Neural crest cell (in vitro differentiated cells): ENCODE measurements around the gene UNC13C. TPM values are rescaled to one million over a fixed set of nuclear protein-coding genes. Genes with fewer than 3 reads are reported as not detected.

Experiments
- DNase-seq: peaks from one replicate; pipeline ENCODE4 v3.0.0; 2021; ENCODE audit warnings: low read depth, mixed read lengths, low spot score
- H3K27ac Mint-ChIP-seq: one replicate; pipeline ENCODE4 v1.8.0; 2021; ENCODE audit warnings: mild to moderate bottlenecking, mixed read lengths; ENCODE audit not compliant: unreplicated experiment
- H3K27me3 Mint-ChIP-seq: 2 replicates; pipeline ENCODE4 v1.8.0; 2021; ENCODE audit warnings: low read depth, mild to moderate bottlenecking, mixed read lengths
- H3K36me3 Mint-ChIP-seq: 2 replicates; pipeline ENCODE4 v1.8.0; 2021; ENCODE audit warnings: low read depth, mild to moderate bottlenecking, mixed read lengths
- H3K4me1 Mint-ChIP-seq: 2 replicates; pipeline ENCODE4 v1.8.0; 2021; ENCODE audit warnings: mixed read lengths
- H3K4me3 Mint-ChIP-seq: one replicate; pipeline ENCODE4 v1.8.0; 2021; ENCODE audit warnings: mild to moderate bottlenecking, mixed read lengths
- H3K9me3 Mint-ChIP-seq: 2 replicates; pipeline ENCODE4 v1.8.0; 2021; ENCODE audit warnings: mixed read lengths
- total RNA-seq: library from RNA; stranded (reverse); gene quantifications from 2 replicates; pipeline ENCODE4 v1.2.1, GENCODE V29; 2021
- TF ChIP-seq, protein P1 (sequence below): fragments of 200-600 bp; sonication (generic); conservative IDR thresholded peaks from 2 replicates; pipeline ENCODE4 v1.5.0; 2021; ENCODE audit warnings: antibody characterized with exemption, mild to moderate bottlenecking

UNC13C gene
- total RNA-seq, 1 donor from 2014 or later: 1.5 TPM

DNA sequence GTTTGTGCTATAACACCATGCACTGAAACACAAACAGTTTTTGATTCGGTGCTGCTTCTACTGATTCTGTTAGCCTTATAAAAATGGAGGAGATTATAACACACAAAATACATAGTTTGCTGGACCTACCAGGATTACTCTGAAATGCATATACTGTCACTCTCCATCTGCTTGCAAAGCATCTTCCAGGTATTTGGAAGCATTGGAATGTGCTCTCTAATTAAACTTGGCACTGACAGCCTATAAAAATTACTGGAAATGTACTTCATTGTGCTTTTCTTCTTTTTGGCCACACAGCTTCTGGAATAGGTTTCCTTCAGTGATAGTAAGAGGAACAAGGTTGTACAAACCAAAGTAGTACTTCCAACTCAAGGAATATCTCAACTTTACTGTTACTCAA lies 376.1 kb downstream of the UNC13C start:
- no peak overlapping the region for H3K4me3 Mint-ChIP-seq
- H3K36me3 Mint-ChIP-seq: peaks cover 3% of the 10 kb centered on the region
- no peak for DNase-seq
- no peaks in the 10 kb centered on the region for H3K4me1 Mint-ChIP-seq
- no peak overlapping the region for H3K27ac Mint-ChIP-seq
- H3K9me3 Mint-ChIP-seq: peaks cover 13% of the 10 kb centered on the region
- TF ChIP-seq, protein P1, sequence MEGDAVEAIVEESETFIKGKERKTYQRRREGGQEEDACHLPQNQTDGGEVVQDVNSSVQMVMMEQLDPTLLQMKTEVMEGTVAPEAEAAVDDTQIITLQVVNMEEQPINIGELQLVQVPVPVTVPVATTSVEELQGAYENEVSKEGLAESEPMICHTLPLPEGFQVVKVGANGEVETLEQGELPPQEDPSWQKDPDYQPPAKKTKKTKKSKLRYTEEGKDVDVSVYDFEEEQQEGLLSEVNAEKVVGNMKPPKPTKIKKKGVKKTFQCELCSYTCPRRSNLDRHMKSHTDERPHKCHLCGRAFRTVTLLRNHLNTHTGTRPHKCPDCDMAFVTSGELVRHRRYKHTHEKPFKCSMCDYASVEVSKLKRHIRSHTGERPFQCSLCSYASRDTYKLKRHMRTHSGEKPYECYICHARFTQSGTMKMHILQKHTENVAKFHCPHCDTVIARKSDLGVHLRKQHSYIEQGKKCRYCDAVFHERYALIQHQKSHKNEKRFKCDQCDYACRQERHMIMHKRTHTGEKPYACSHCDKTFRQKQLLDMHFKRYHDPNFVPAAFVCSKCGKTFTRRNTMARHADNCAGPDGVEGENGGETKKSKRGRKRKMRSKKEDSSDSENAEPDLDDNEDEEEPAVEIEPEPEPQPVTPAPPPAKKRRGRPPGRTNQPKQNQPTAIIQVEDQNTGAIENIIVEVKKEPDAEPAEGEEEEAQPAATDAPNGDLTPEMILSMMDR: no peak
- H3K27me3 Mint-ChIP-seq: no peaks in the 10 kb centered on the region

DNA sequence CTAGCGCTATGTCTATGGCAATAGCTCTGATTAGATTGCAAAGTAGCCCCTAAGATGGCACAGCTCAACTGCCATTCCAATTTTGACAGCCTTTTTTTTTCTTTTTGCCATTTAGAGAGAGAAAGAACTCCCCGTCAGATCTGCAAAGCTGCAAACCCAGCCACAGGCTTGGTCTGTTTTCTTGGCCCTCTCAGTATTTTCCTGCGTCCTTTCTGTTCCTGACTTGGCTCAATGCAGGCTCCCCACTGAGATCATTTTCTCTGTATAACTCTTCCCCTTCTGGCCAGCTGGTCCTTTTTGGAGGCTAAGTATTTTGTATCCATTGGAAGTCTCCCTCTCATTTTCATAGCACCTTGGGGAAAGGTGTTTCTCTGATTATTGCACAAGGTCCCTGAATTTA lies 386.7 kb downstream of the UNC13C start:
- peaks cover 4% of the 10 kb centered on the region for H3K36me3 Mint-ChIP-seq
- TF ChIP-seq, protein P1: no peak
- no peaks in the 10 kb centered on the region for H3K27me3 Mint-ChIP-seq
- H3K27ac Mint-ChIP-seq: no peak overlapping the region
- no peak overlapping the region for H3K4me3 Mint-ChIP-seq
- DNase-seq: no peak
- no peaks in the 10 kb centered on the region for H3K4me1 Mint-ChIP-seq
- peaks cover 9% of the 10 kb centered on the region for H3K9me3 Mint-ChIP-seq

DNA sequence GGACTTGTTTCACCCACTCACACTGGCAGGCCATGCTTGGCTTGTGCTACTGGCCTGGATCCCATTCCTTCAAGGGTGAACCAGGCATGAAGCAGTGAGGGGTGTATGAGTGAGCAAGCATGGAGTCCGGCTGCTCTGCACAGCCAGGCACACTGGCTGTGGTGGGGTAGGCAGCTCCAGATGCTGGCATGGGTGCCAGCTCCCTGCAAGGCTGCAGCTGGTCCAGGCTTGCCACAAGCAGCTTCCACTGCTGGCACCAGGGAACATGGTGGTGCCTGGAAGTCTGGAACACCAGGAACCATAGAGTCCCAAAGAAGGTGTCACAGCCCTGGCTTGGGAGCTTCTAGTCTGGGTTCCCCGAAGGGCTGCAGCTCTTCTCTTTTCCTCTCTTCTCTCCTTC lies 395.1 kb downstream of the UNC13C start:
- H3K27ac Mint-ChIP-seq: no peak overlapping the region
- H3K4me3 Mint-ChIP-seq: no peak overlapping the region
- DNase-seq: no peak
- no peaks in the 10 kb centered on the region for H3K27me3 Mint-ChIP-seq
- no peaks in the 10 kb centered on the region for H3K4me1 Mint-ChIP-seq
- TF ChIP-seq, protein P1: no peak
- H3K9me3 Mint-ChIP-seq: no peaks in the 10 kb centered on the region
- no peaks in the 10 kb centered on the region for H3K36me3 Mint-ChIP-seq

DNA sequence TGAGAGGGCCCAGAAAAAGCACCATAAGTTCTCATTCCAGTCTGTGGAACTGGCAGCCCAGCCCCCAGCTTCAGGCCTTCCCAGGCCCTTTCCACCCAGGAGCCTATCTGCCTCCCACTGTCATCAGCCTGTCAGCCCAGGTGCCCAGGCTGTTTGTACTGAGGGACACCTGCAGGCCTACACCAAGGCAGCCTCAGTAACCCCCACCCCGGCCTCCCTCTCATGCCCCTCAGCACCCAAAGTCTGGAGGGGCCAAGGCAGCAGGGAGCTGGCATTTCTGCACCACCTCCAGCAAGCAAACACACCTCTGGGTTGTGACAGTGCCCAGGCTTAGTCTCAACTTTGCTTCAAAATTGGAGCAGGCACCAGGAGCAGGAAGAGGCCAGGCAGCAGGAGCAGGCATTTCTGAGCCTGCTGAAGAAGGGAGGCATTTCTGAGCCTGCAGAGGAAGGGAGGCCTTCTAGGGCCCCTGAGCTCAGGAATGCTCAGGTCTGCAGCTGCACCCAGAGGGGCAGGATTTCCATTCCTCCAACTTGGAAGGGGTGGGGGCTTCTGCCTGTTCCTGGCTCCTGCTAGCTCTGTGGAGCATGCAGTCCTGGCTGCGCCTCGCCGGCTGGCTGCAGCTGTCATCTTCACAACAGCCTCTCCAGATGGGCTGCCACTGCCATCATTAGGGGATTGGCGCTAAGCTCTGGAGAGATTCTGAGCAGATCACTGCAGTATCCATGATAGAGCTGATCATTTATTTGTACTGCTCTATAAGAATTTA lies 396.1 kb downstream of the UNC13C start:
- TF ChIP-seq, protein P1: no peak
- Mint-ChIP-seq H3K9me3 (no peaks in the 10 kb centered on the region), H3K27ac (no peak overlapping the region), H3K4me3 (no peak overlapping the region), H3K27me3 (no peaks in the 10 kb centered on the region), H3K36me3 (no peaks in the 10 kb centered on the region), H3K4me1 (no peaks in the 10 kb centered on the region)
- DNase-seq: no peak

DNA sequence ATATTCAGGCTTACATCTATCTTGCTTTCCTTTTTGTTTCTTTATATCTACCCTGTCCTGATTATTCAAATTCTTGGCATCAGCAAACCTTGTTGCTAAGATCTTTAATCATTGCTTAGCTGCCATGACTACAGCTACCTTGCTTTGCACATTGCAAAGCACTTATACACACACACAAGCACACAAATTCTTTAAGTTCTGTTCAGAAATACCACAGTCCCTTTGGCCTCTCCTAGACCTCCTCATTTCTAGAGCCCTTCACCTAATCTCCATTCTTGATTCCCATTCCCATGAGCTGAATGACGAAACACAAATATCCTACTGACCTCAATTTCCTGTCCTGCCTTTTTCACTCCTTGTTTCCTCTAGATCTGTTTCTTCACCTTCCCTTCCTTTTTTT lies 409.6 kb downstream of the UNC13C start:
- no peaks in the 10 kb centered on the region for H3K4me1 Mint-ChIP-seq
- H3K27ac Mint-ChIP-seq: no peak overlapping the region
- TF ChIP-seq, protein P1: no peak
- H3K36me3 Mint-ChIP-seq: no peaks in the 10 kb centered on the region
- no peak for DNase-seq
- no peaks in the 10 kb centered on the region for H3K9me3 Mint-ChIP-seq
- no peaks in the 10 kb centered on the region for H3K27me3 Mint-ChIP-seq
- no peak overlapping the region for H3K4me3 Mint-ChIP-seq
